Muscle layer of duodenum (tissue), 2 donors: ENCODE measurements around the gene PSENEN.
"Not testable (repeated sequence)": the region's sequence is repeated elsewhere in the genome, so short reads cannot be mapped to it uniquely, and the experiment has no call there.

ENCODE experiments used
- H3K27ac ChIP-seq: one replicate; pipeline ENCODE4 v1.7.0; 2013; ENCODE audit warnings: mild to moderate bottlenecking, low read length
- H3K27me3 ChIP-seq: one replicate; pipeline ENCODE4 v1.7.0; 2013; ENCODE audit warnings: low read depth, mild to moderate bottlenecking, control low read depth, low read length
- H3K36me3 ChIP-seq, 2 donors: one replicate each; pipeline ENCODE4 v1.7.0; 2013; ENCODE audit warnings: low read length in 2 of 2, control low read depth in 1 of 2, mild to moderate bottlenecking in 1 of 2; ENCODE audit not compliant: insufficient read depth in 2 of 2, control insufficient read depth in 1 of 2
- H3K4me1 ChIP-seq, 2 donors: one replicate each; pipeline ENCODE4 v1.7.0; 2013; ENCODE audit warnings: low read length in 2 of 2, mild to moderate bottlenecking in 2 of 2, control low read depth in 1 of 2, moderate library complexity in 1 of 2; ENCODE audit not compliant: insufficient read depth in 2 of 2, control insufficient read depth in 1 of 2
- H3K4me3 ChIP-seq, 2 donors: one replicate each; pipeline ENCODE4 v1.7.0; 2013; ENCODE audit warnings: low read length in 2 of 2, low read depth in 1 of 2, mild to moderate bottlenecking in 1 of 2
- H3K9me3 ChIP-seq, 2 donors: one replicate each; pipeline ENCODE4 v1.7.0; 2013; ENCODE audit warnings: low read length in 2 of 2, control low read depth in 1 of 2, mild to moderate bottlenecking in 1 of 2; ENCODE audit not compliant: control insufficient read depth in 1 of 2
- donor health status: healthy.

Gene PSENEN

GRCh38 chr19:35757231-35757748 is 11.8 kb downstream of the PSENEN start:
- Histone ChIP-seq H3K27me3 (no peaks in the 10 kb centered on the region), H3K4me3 (peak overlapping the region; percentile 93 to 99), H3K4me1 (peaks cover 4 to 46% of the 10 kb centered on the region in 2 donors), H3K9me3 (no peaks in the 10 kb centered on the region), H3K27ac (peak overlapping the region; percentile 100), H3K36me3 (peaks cover 17 to 36% of the 10 kb centered on the region in 2 donors)

- Histone ChIP-seq H3K4me3 (peak within 1 kb of the TSS; percentile 93 to 99), H3K9me3 (no peaks in the 10 kb centered on the region), H3K27me3 (no peaks in the 10 kb centered on the region), H3K27ac (peak within 1 kb of the TSS; percentile 100), H3K4me1 (peaks cover 4 to 46% of the 10 kb centered on the region in 2 donors), H3K36me3 (peaks cover 13 to 32% of the 10 kb centered on the region in 2 donors)
These were observed 12.5 kb downstream of the PSENEN start, which contains the start of gene PROSER3 for GRCh38 chr19:35757749-35758608. PROSER3 (plus strand) TSS chr19:35758176; CDS start chr19:35758216, 40 bp downstream.

DNA sequence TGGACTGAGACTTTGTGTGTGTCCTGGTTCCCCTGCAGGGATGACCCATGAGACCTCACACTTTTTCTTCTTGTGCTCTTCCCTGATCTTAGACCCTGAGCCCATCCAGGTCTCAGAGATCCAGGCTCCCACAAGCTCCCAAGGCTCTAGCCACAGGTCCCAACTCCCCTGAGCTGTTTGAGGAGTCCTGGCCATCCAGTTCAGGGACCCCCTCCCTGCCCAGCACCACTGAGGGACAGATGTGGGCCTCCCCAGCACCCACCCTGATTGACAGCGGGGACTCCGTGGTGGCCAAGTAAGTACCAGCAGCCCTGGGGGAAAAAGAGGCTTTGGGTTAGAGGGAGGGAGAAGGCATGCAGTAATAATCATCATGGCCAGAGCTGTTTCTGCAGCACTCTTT is 14.2 kb downstream of the PSENEN start:
- peaks cover 5 to 24% of the 10 kb centered on the region in 2 donors for H3K36me3 ChIP-seq
- no peak overlapping the region for H3K4me3 ChIP-seq

GRCh38 chr19:35760711-35761349 is 15.4 kb downstream of the PSENEN start:
- no peak overlapping the region for H3K4me3 ChIP-seq
- H3K4me1 ChIP-seq = peaks cover 4 to 29% of the 10 kb centered on the region in 2 donors
- H3K27me3 ChIP-seq = no peaks in the 10 kb centered on the region
- H3K36me3 ChIP-seq = peaks cover 5 to 35% of the 10 kb centered on the region in 2 donors
- H3K9me3 ChIP-seq = no peaks in the 10 kb centered on the region
- no peak overlapping the region for H3K27ac ChIP-seq

More for the DNA sequence above, 14.2 kb downstream of the PSENEN start:
- Histone ChIP-seq H3K27ac (no peak overlapping the region), H3K9me3 (no peaks in the 10 kb centered on the region), H3K27me3 (no peaks in the 10 kb centered on the region), H3K4me1 (peaks cover 4 to 35% of the 10 kb centered on the region in 2 donors)

DNA sequence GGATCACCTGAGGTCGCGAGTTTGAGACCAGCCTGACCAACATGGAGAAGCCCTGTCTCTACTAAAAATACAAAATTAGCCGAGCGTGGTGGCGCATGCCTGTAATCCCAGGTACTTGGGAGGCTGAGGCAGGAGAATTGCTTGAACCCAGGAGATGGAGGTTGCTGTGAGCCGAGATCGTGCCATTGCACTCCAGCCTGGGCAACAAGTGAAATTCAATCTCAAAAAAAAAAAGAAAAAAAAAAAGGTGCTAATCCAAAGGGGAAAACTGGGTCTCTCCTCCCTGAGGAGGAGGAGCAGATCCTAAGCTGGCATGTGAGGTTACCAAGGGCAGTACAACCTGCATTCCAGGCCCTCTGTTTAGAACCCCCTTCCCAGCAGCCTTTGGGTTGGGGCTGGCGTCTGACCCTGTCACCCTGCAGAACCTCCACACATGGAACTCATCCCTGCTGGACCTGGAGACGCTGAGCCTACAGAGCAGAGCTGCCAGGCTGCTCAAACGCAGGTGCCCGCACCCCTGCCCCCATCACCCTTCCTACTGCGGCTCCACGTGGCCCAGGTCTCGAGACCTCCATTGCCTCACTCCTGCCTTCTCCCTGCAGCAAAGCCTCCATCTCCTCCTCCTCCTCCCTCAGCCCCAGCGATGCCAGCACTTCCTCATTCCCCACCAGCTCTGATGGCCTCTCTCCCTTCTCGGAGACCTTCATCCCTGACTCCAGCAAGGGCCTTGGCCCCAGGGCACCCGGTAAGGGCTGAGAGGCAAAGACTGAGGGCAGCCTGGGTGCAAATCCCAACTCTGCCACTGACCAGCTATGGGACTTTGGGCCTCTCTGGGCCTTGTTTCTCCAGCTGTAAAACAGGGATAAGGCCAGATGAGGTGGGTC is 19.2 kb downstream of the PSENEN start:
- Histone ChIP-seq H3K27me3 (no peaks in the 10 kb centered on the region), H3K9me3 (no peaks in the 10 kb centered on the region), H3K27ac (no peak overlapping the region), H3K4me1 (peaks cover 0 to 14% of the 10 kb centered on the region in 2 donors), H3K36me3 (peaks cover 5 to 31% of the 10 kb centered on the region in 2 donors), H3K4me3 (no peak overlapping the region)

- Histone ChIP-seq H3K4me1 (peaks cover 0 to 7% of the 10 kb centered on the region in 2 donors), H3K9me3 (no peaks in the 10 kb centered on the region), H3K4me3 (no peak overlapping the region), H3K27me3 (no peaks in the 10 kb centered on the region), H3K36me3 (peaks cover 5 to 28% of the 10 kb centered on the region in 2 donors), H3K27ac (no peak overlapping the region)
These were observed 21.2 kb downstream of the PSENEN start for GRCh38 chr19:35766571-35767104.

GRCh38 chr19:35767288-35768081 is 22.0 kb downstream of the PSENEN start:
- Histone ChIP-seq H3K27me3 (no peaks in the 10 kb centered on the region), H3K36me3 (peaks cover 0 to 20% of the 10 kb centered on the region in 2 donors), H3K9me3 (no peaks in the 10 kb centered on the region), H3K4me3 (no peak overlapping the region), H3K27ac (no peak overlapping the region), H3K4me1 (peaks cover 0 to 7% of the 10 kb centered on the region in 2 donors)

DNA sequence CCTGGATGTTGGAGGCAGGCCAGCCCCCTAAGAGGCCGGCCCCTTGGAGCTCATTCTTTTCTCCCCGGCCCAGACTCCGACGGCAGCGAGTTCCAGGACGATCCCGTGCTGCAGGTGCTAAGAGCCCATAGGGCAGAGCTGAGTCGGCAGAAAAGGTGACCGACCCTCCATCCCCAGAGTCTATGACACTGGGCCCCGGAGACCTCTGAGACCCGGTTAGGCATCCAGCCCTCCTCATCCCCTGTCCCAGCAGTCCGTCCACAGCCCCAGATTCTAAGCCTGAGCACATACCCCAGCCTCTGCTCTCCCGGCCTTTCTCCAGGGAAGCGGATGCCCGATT is 22.6 kb downstream of the PSENEN start:
- Histone ChIP-seq H3K9me3 (no peaks in the 10 kb centered on the region), H3K27ac (no peak overlapping the region), H3K4me1 (peaks cover 0 to 7% of the 10 kb centered on the region in 2 donors), H3K27me3 (no peaks in the 10 kb centered on the region), H3K4me3 (no peak overlapping the region), H3K36me3 (peaks cover 0 to 20% of the 10 kb centered on the region in 2 donors)

- H3K9me3 ChIP-seq, H3K36me3 ChIP-seq, H3K4me3 ChIP-seq, H3K27ac ChIP-seq, H3K27me3 ChIP-seq: not testable (repeated sequence)
- H3K4me1 ChIP-seq = peaks cover 4 to 20% of the 10 kb centered on the region in 2 donors
These were observed 26.9 kb downstream of the PSENEN start for GRCh38 chr19:35772362-35772761.
